Common myeloid progenitor, CD34-positive (primary cell): ENCODE measurements around the gene NPHP3.

ENCODE experiments used
- CTCF ChIA-PET: fragments of 350-600 bp; sonication (Branson Sonifier 250); formaldehyde crosslinking; loops from one replicate; lab custom pipeline; 2021; ENCODE audit warnings: antibody characterized with exemption; lab: Charles Lee
- POLR2A ChIA-PET: fragments of 350-600 bp; sonication (Branson Sonifier 250); formaldehyde crosslinking; loops from one replicate; lab custom pipeline; 2021; ENCODE audit warnings: antibody characterized with exemption; lab: Charles Lee
- DNase-seq, 3 donors: peaks; one replicate each; pipeline versions ENCODE4 v3.0.0 to v3.0.0-alpha.2; 2013
- H3K27ac ChIP-seq, 2 experiments: 1 replicate in 1 of 2; 2 replicates in 1 of 2; pipeline ENCODE4 v1.7.0; 2013; ENCODE audit warnings: inconsistent platforms in 2 of 2, low read length in 2 of 2, mild to moderate bottlenecking in 2 of 2, low read depth in 1 of 2, moderate library complexity in 1 of 2; ENCODE audit not compliant: severe bottlenecking in 2 of 2, insufficient read depth in 1 of 2, poor library complexity in 1 of 2
- H3K27me3 ChIP-seq, 5 experiments: replicated peaks in 2 of 5; 1 replicate in 3 of 5; 2 replicates in 2 of 5; pipeline versions ENCODE4 v1.6.1 to v1.7.0; 2013; ENCODE audit warnings: low read length in 4 of 5, mild to moderate bottlenecking in 2 of 5, moderate library complexity in 2 of 5, inconsistent platforms in 1 of 5; ENCODE audit not compliant: insufficient read depth in 5 of 5, control insufficient read depth in 4 of 5
- H3K36me3 ChIP-seq, 4 experiments: 1 replicate in 2 of 4; 2 replicates in 2 of 4; pipeline versions ENCODE4 v1.6.1 to v1.7.0; 2013; ENCODE audit warnings: low read length in 3 of 4, control low read depth in 1 of 4, mild to moderate bottlenecking in 1 of 4; ENCODE audit not compliant: control insufficient read depth in 4 of 4, insufficient read depth in 4 of 4
- H3K4me1 ChIP-seq, 4 experiments: 1 replicate in 3 of 4; 2 replicates in 1 of 4; pipeline versions ENCODE4 v1.6.1 to v1.7.1; 2013; ENCODE audit warnings: low read length in 3 of 4, mild to moderate bottlenecking in 3 of 4, control low read depth in 1 of 4, inconsistent platforms in 1 of 4, moderate library complexity in 1 of 4; ENCODE audit not compliant: control insufficient read depth in 4 of 4, insufficient read depth in 4 of 4; ENCODE audit errors: control extremely low read depth in 1 of 4
- H3K4me3 ChIP-seq, 7 experiments: 1 replicate in 4 of 7; 2 replicates in 3 of 7; pipeline versions ENCODE4 v1.5.1 to v1.7.0; 2013; ENCODE audit warnings: mild to moderate bottlenecking in 7 of 7, low read length in 6 of 7, moderate library complexity in 6 of 7, inconsistent platforms in 2 of 7, low read depth in 2 of 7, control low read depth in 1 of 7; ENCODE audit not compliant: insufficient read depth in 4 of 7, control insufficient read depth in 1 of 7; ENCODE audit errors: extremely low read depth in 1 of 7
- H3K9me3 ChIP-seq, 5 experiments: 1 replicate in 4 of 5; 2 replicates in 1 of 5; pipeline versions ENCODE4 v1.6.1 to v1.7.1; 2013; ENCODE audit warnings: low read length in 4 of 5, mild to moderate bottlenecking in 2 of 5, inconsistent platforms in 1 of 5, low read depth in 1 of 5, moderate library complexity in 1 of 5; ENCODE audit not compliant: control insufficient read depth in 4 of 5, insufficient read depth in 2 of 5; ENCODE audit errors: control extremely low read depth in 1 of 5
- whole genome bisulfite sequencing: methylation state at CpG from one replicate; pipeline ENCODE4 v1.1.5; 2013; ENCODE audit not compliant: insufficient coverage; 5-methylcytosine and 5-hydroxymethylcytosine counted together

NPHP3 gene

GRCh38 chr3:132716372-132716771, 5.8 kb downstream of the NPHP3 start:
- Histone ChIP-seq H3K4me3 (no peak overlapping the region), H3K9me3 (no peaks in the 10 kb centered on the region), H3K27ac (no peak overlapping the region), H3K4me1 (peaks cover 0 to 13% (median 11%) of the 10 kb centered on the region in 4 experiments), H3K27me3 (no peaks in the 10 kb centered on the region), H3K36me3 (peaks cover 6 to 45% (median 25%) of the 10 kb centered on the region in 4 experiments)
- no peak for DNase-seq
- ChIA-PET CTCF (interaction anchor here (1.4 kb wide), 1 partner anchor 10 kb away, joined by 3 read pairs; no protein-coding TSS in a partner anchor), POLR2A (no interaction called here)

GRCh38 chr3:132713977-132714727, 8.1 kb downstream of the NPHP3 start:
- Histone ChIP-seq H3K4me3 (no peak overlapping the region), H3K9me3 (no peaks in the 10 kb centered on the region), H3K27me3 (no peaks in the 10 kb centered on the region), H3K27ac (no peak overlapping the region), H3K36me3 (peaks cover 9 to 60% (median 39%) of the 10 kb centered on the region in 4 experiments), H3K4me1 (no peaks in the 10 kb centered on the region)
- ChIA-PET CTCF (interaction anchor here (0.7 kb wide), 1 partner anchor 669 kb away, joined by 3 read pairs; no protein-coding TSS in a partner anchor), POLR2A (no interaction called here)
- WGBS = 100% methylated on average over 1 of the region's 5 CpGs
- no peak for DNase-seq

GRCh38 chr3:132710311-132710710, 11.9 kb downstream of the NPHP3 start:
- no peaks in the 10 kb centered on the region for H3K4me1 ChIP-seq
- no peak for DNase-seq
- no peak overlapping the region for H3K27ac ChIP-seq
- POLR2A ChIA-PET = no interaction called here
- H3K27me3 ChIP-seq = no peaks in the 10 kb centered on the region
- H3K36me3 ChIP-seq = peaks cover 6 to 57% (median 40%) of the 10 kb centered on the region in 4 experiments
- H3K4me3 ChIP-seq = no peak overlapping the region
- H3K9me3 ChIP-seq = no peaks in the 10 kb centered on the region
- 100% methylated on average over 3 of the region's 6 CpGs for WGBS
- CTCF ChIA-PET = no interaction called here

- CTCF ChIA-PET = no interaction called here
- Histone ChIP-seq H3K36me3 (peaks cover 6 to 56% (median 40%) of the 10 kb centered on the region in 4 experiments), H3K27ac (no peak overlapping the region), H3K9me3 (no peaks in the 10 kb centered on the region), H3K27me3 (no peaks in the 10 kb centered on the region), H3K4me1 (no peaks in the 10 kb centered on the region), H3K4me3 (no peak overlapping the region)
- no peak for DNase-seq
- 100% methylated on average over 2 of the region's 5 CpGs for WGBS
- POLR2A ChIA-PET = no interaction called here
Observed at GRCh38 chr3:132709761-132710160, 12.4 kb downstream of the NPHP3 start.

- no peak overlapping the region for H3K27ac ChIP-seq
- no peaks in the 10 kb centered on the region for H3K9me3 ChIP-seq
- H3K27me3 ChIP-seq = no peaks in the 10 kb centered on the region
- DNase-seq = no peak
- ChIA-PET CTCF (interaction anchor here (1.4 kb wide), 1 partner anchor 21 kb away, joined by 3 read pairs; no protein-coding TSS in a partner anchor), POLR2A (no interaction called here)
- WGBS = no CpG with 5 or more reads among the region's 2 CpGs
- H3K4me1 ChIP-seq = no peaks in the 10 kb centered on the region
- H3K36me3 ChIP-seq = peaks cover 22 to 69% (median 44%) of the 10 kb centered on the region in 4 experiments
- H3K4me3 ChIP-seq = no peak overlapping the region
Observed at GRCh38 chr3:132703733-132704132, 18.5 kb downstream of the NPHP3 start.

GRCh38 chr3:132695422-132695821, 26.8 kb downstream of the NPHP3 start:
- DNase-seq = no peak
- WGBS = 67% methylated on average over 1 of the region's 1 CpG
- CTCF ChIA-PET = no interaction called here
- no peaks in the 10 kb centered on the region for H3K27me3 ChIP-seq
- no peak overlapping the region for H3K4me3 ChIP-seq
- no peaks in the 10 kb centered on the region for H3K9me3 ChIP-seq
- POLR2A ChIA-PET = no interaction called here
- H3K36me3 ChIP-seq = peaks cover 15 to 83% (median 42%) of the 10 kb centered on the region in 4 experiments
- no peak overlapping the region for H3K27ac ChIP-seq
- no peaks in the 10 kb centered on the region for H3K4me1 ChIP-seq

GRCh38 chr3:132694991-132695390, 27.2 kb downstream of the NPHP3 start:
- POLR2A ChIA-PET = no interaction called here
- WGBS = no CpG with 5 or more reads among the region's 4 CpGs
- H3K27ac ChIP-seq = no peak overlapping the region

More at GRCh38 chr3:132694991-132695390, 27.2 kb downstream of the NPHP3 start:
- Histone ChIP-seq H3K27me3 (no peaks in the 10 kb centered on the region), H3K4me3 (no peak overlapping the region), H3K4me1 (no peaks in the 10 kb centered on the region), H3K36me3 (peaks cover 14 to 83% (median 41%) of the 10 kb centered on the region in 4 experiments), H3K9me3 (no peaks in the 10 kb centered on the region)
- CTCF ChIA-PET = no interaction called here
- DNase-seq = no peak
